Transverse colon (tissue), 4 donors: ENCODE data around the gene AVPR1A. TPM values are rescaled to one million over a fixed set of nuclear protein-coding genes. Genes with fewer than 3 reads are reported as not detected.

Source experiments
- DNase-seq: peaks from one replicate; pipeline ENCODE4 v3.0.0-alpha.2; 2019
- H3K27ac ChIP-seq, 4 donors: fragments of 200-600 bp; sonication (generic); 2 replicates each; pipeline ENCODE4 v1.5.1; 2016 to 2018; ENCODE audit warnings: inconsistent platforms in 4 of 4
- H3K27me3 ChIP-seq: fragments of 200-600 bp; sonication (generic); 2 replicates; pipeline ENCODE4 v1.5.1; 2017; ENCODE audit warnings: inconsistent platforms
- H3K36me3 ChIP-seq, 4 donors: fragments of 200-600 bp; sonication (generic); 2 replicates each; pipeline ENCODE4 v1.5.1; 2017 to 2019; ENCODE audit warnings: inconsistent platforms in 4 of 4
- H3K4me1 ChIP-seq, 4 donors: fragments of 200-600 bp; sonication (generic); 2 replicates each; pipeline ENCODE4 v1.5.1; 2017 to 2020; ENCODE audit warnings: inconsistent platforms in 4 of 4
- H3K4me3 ChIP-seq, 4 donors: fragments of 200-600 bp; sonication (generic); 1 replicate in 1 of 4; 2 replicates in 3 of 4; pipeline versions ENCODE4 v1.5.1 to v1.6.1; 2017 to 2019; ENCODE audit warnings: inconsistent platforms in 4 of 4
- H3K9me3 ChIP-seq, 2 donors: fragments of 200-600 bp; sonication (generic); 2 replicates each; pipeline ENCODE4 v1.5.1; 2017 to 2019; ENCODE audit warnings: inconsistent platforms in 2 of 2
- CTCF ChIP-seq, 5 experiments: fragments of 200-600 bp in 3 of 5; fragments of 450-650 bp in 2 of 5; sonication (generic) in 3 of 5; IDR thresholded peaks; 1 replicate in 2 of 5; 2 replicates in 3 of 5; pipeline ENCODE4 v1.5.1; 2016 to 2017; ENCODE audit warnings: antibody characterized with exemption in 5 of 5, inconsistent platforms in 3 of 5, mild to moderate bottlenecking in 2 of 5, moderate library complexity in 1 of 5
- EP300 ChIP-seq: sonication (generic); formaldehyde crosslinking; IDR thresholded peaks from one replicate; pipeline ENCODE4 v1.6.1; 2017; ENCODE audit warnings: antibody characterized with exemption, low read depth
- POLR2A ChIP-seq: fragments of 450-650 bp; IDR thresholded peaks from one replicate; pipeline ENCODE4 v1.6.1; 2016; ENCODE audit warnings: antibody characterized with exemption, mild to moderate bottlenecking, moderate library complexity
- POLR2AphosphoS5 ChIP-seq, 3 donors: sonication (generic); formaldehyde crosslinking; IDR thresholded peaks; one replicate each; pipeline ENCODE4 v1.6.1; 2016; ENCODE audit warnings: antibody characterized with exemption in 3 of 3
- WGBS, 2 donors: methylation state at CpG; one replicate each; pipeline ENCODE4 v1.1.5; 2018; ENCODE audit warnings: low coverage in 1 of 2; 5-methylcytosine and 5-hydroxymethylcytosine counted together
- in situ Hi-C, 4 donors: fragments of 200-750 bp; cut with MboI; loops; one replicate each; pipeline versions ENCODE4 v1.15.0 to v1.15.1; 2017; ENCODE audit warnings: low sequenced_read_pairs in 3 of 4, low pct_ligation_motif_present in 1 of 4, low pct_unique_long_range_greater_than_20kb in 1 of 4
- intact Hi-C: fragments of 100-400 bp; cut with DNase I; formaldehyde crosslinking; loops from one replicate; pipeline ENCODE4 v1.15.1; 2023; ENCODE audit warnings: low total_unique reads
- total RNA-seq, 4 donors: library from RNA; depleted of rRNA; stranded (reverse); fragments of >200 nt; gene quantifications; one replicate each; pipeline ENCODE4 v1.1.0, GENCODE V29; 2016

The AVPR1A gene
- total RNA-seq, 4 donors from 2014 or later: 0.20 to 0.95 (median 0.60) TPM

- Histone ChIP-seq H3K4me1 (no peaks in the 10 kb centered on the region), H3K27me3 (no peaks in the 10 kb centered on the region), H3K27ac (no peak overlapping the region), H3K4me3 (no peak overlapping the region), H3K36me3 (no peaks in the 10 kb centered on the region), H3K9me3 (no peaks in the 10 kb centered on the region)
- TF ChIP-seq POLR2A: no peak
- TF ChIP-seq CTCF (IDR thresholded peaks at IDR 0.05): no peak
- no peak for TF ChIP-seq EP300
- no peak for TF ChIP-seq POLR2AphosphoS5 (IDR thresholded peaks at IDR 0.05)
- intact Hi-C loops: no loop called here
- 58 to 71% methylated on average over 4 of the region's 4 CpGs for WGBS, 2 donors
- DNase-seq: no peak
- in situ Hi-C loops: no loop called here
These were observed 12.5 kb downstream of the AVPR1A start for GRCh38 chr12:63138488-63138887.

- TF ChIP-seq POLR2A (no peak), POLR2AphosphoS5 (IDR thresholded peaks at IDR 0.05) (no peak), EP300 (no peak), CTCF (IDR thresholded peaks at IDR 0.05) (no peak)
- Histone ChIP-seq H3K4me1 (no peaks in the 10 kb centered on the region), H3K36me3 (no peaks in the 10 kb centered on the region), H3K27ac (no peak overlapping the region), H3K4me3 (no peak overlapping the region), H3K9me3 (no peaks in the 10 kb centered on the region), H3K27me3 (no peaks in the 10 kb centered on the region)
- 82 to 88% methylated on average over 4 of the region's 4 CpGs for WGBS, 2 donors
- in situ Hi-C loops: no loop called here
- DNase-seq: no peak
- intact Hi-C loops: no loop called here
These were observed 17.0 kb downstream of the AVPR1A start for GRCh38 chr12:63133981-63134380.

GRCh38 chr12:63132201-63132600 is 18.8 kb downstream of the AVPR1A start:
- no peak overlapping the region for H3K4me3 ChIP-seq
- no peak for DNase-seq
- no peak overlapping the region for H3K27ac ChIP-seq
- no peak for TF ChIP-seq POLR2AphosphoS5 (IDR thresholded peaks at IDR 0.05)
- no peak for TF ChIP-seq POLR2A
- TF ChIP-seq CTCF (IDR thresholded peaks at IDR 0.05): no peak
- TF ChIP-seq EP300: no peak
- H3K9me3 ChIP-seq: no peaks in the 10 kb centered on the region
- no peaks in the 10 kb centered on the region for H3K36me3 ChIP-seq
- no peaks in the 10 kb centered on the region for H3K4me1 ChIP-seq
- in situ Hi-C loops (no loop called here), intact Hi-C loops (no loop called here)
- no peaks in the 10 kb centered on the region for H3K27me3 ChIP-seq
- WGBS, 2 donors: 67 to 90% methylated on average over 1 of the region's 1 CpG

GRCh38 chr12:63129927-63130326 is 21.1 kb downstream of the AVPR1A start:
- in situ Hi-C loops: no loop called here
- Histone ChIP-seq H3K4me3 (no peak overlapping the region), H3K27ac (no peak overlapping the region), H3K27me3 (no peaks in the 10 kb centered on the region), H3K4me1 (no peaks in the 10 kb centered on the region), H3K9me3 (no peaks in the 10 kb centered on the region), H3K36me3 (no peaks in the 10 kb centered on the region)
- 55 to 83% methylated on average over 1 to 2 of the region's 2 CpGs for WGBS, 2 donors
- intact Hi-C loops: no loop called here
- TF ChIP-seq EP300: no peak
- TF ChIP-seq POLR2A: no peak
- TF ChIP-seq CTCF (IDR thresholded peaks at IDR 0.05): no peak
- TF ChIP-seq POLR2AphosphoS5 (IDR thresholded peaks at IDR 0.05): no peak
- DNase-seq: no peak
